Middle frontal gyrus (tissue), 1 donor: ENCODE results near the gene RPS2.
A peak's percentile ranks its signal among the peaks of the same experiment; 100 is the strongest.
"Not testable (repeated sequence)": the region's sequence is repeated elsewhere in the genome, so short reads cannot be mapped to it uniquely, and the experiment has no call there.

Experiments
- DNase-seq: peaks from one replicate; pipeline ENCODE4 v3.0.0-alpha.2; 2015; ENCODE audit warnings: low spot score; ENCODE audit errors: extremely low spot score

Gene RPS2

GRCh38 chr16:1942810-1943726 is 21.6 kb downstream of the RPS2 start, which contains the start of gene MSRB1:
Gene MSRB1 (minus strand): TSS chr16:1943199. CDS start chr16:1943156, 43 bp downstream.
- peak; percentile 98 for DNase-seq

GRCh38 chr16:1942047-1942809 is 22.4 kb downstream of the RPS2 start:
- DNase-seq: no peak

- no peak for DNase-seq
These were observed 23.2 kb downstream of the RPS2 start for GRCh38 chr16:1941162-1942046.

GRCh38 chr16:1940273-1941161 is 24.1 kb downstream of the RPS2 start:
- DNase-seq: no peak

- not testable (repeated sequence) for DNase-seq
These were observed 24.8 kb downstream of the RPS2 start for GRCh38 chr16:1939833-1940232.

- no peak for DNase-seq
These were observed 25.7 kb downstream of the RPS2 start for GRCh38 chr16:1938910-1939309.

GRCh38 chr16:1938316-1938715 is 26.3 kb downstream of the RPS2 start:
- DNase-seq: no peak

GRCh38 chr16:1936945-1937479 is 27.6 kb downstream of the RPS2 start:
- DNase-seq: no peak

GRCh38 chr16:1933097-1933661 is 31.4 kb downstream of the RPS2 start:
- no peak for DNase-seq

- no peak for DNase-seq
These were observed 32.3 kb downstream of the RPS2 start for GRCh38 chr16:1932050-1933028.

GRCh38 chr16:1930338-1930720 is 34.3 kb downstream of the RPS2 start:
- no peak for DNase-seq

- DNase-seq: peak; percentile 37
These were observed 34.9 kb downstream of the RPS2 start for GRCh38 chr16:1929578-1930337.

GRCh38 chr16:1929105-1929504 is 35.5 kb downstream of the RPS2 start:
- DNase-seq: no peak

- no peak for DNase-seq
These were observed 38.4 kb downstream of the RPS2 start for GRCh38 chr16:1926271-1926670.

- DNase-seq: no peak
These were observed 40.5 kb downstream of the RPS2 start for GRCh38 chr16:1924095-1924494.

GRCh38 chr16:1923299-1924034 is 41.2 kb downstream of the RPS2 start:
- DNase-seq: no peak

- DNase-seq: no peak
These were observed 42.3 kb downstream of the RPS2 start for GRCh38 chr16:1922357-1922756.
